Measurements from ENCODE around the gene ZC3H12A. TPM values are rescaled to one million over a fixed set of nuclear protein-coding genes. Genes with fewer than 3 reads are reported as not detected.

Gene ZC3H12A
- total and polyA plus RNA-seq, 2 of the 8 experiments (the other 6 are each of a cell fraction or from before 2014, with no cell fraction given), result 7.4 to 10.0 TPM

- Histone ChIP-seq H2AK5ac (ENCODE audit: low read depth, low read length) (no peak overlapping the region), H2BK5ac (ENCODE audit: low read depth, low read length) (no peak overlapping the region), H2BK20ac (ENCODE audit: low read length) (no peak overlapping the region), H2BK15ac (ENCODE audit: low read length) (no peak overlapping the region), H3K9me3 (ENCODE audit: insufficient read depth in 2 of 2, low read depth in 1 of 2, low read length in 1 of 2) (no peaks in the 10 kb centered on the region; a peak in 1 of 4 replicates), H2AFZ (ENCODE audit: low read length) (no peak overlapping the region), H3K4me1 (replicated peaks in 1 of 4; ENCODE audit: control insufficient read depth in 3 of 4, insufficient read depth in 4 of 4, low read length in 3 of 4) (peaks cover 2 to 13% (median 6%) of the 10 kb centered on the region in 4 experiments; a peak in 4 of 7 replicates), H3K18ac (ENCODE audit: extremely low read depth, low read length) (no peak overlapping the region), H3K79me1 (ENCODE audit: low read depth, low read length) (peaks cover 4% of the 10 kb centered on the region), H3K4me2 (ENCODE audit: insufficient read depth in 1 of 2, low read depth in 2 of 2, low read length in 2 of 2) (peak overlapping the region; percentile 85 to 89), H4K91ac (replicated peaks; ENCODE audit: insufficient read length, low read length) (no peak overlapping the region), H3K9ac (replicated peaks in 1 of 4; ENCODE audit: extremely low read depth in 1 of 4, low read depth in 3 of 4, low read length in 3 of 4) (no peak overlapping the region), H3K23me2 (ENCODE audit: low read depth, low read length) (peaks cover 13% of the 10 kb centered on the region), H3K14ac (ENCODE audit: insufficient read length) (no peak overlapping the region), H3K23ac (ENCODE audit: insufficient read length) (no peak overlapping the region), H3K56ac (replicated peaks; ENCODE audit: insufficient read length, low read depth, low read length) (no peak overlapping the region), H3K27ac (ENCODE audit: low read depth, low read length) (no peak overlapping the region), H4K5ac (ENCODE audit: insufficient read length, low read depth, low read length) (no peak overlapping the region), H3K4ac (replicated peaks; ENCODE audit: insufficient read length, low read depth, low read length) (no peak overlapping the region), H3K27me3 (replicated peaks in 1 of 4; ENCODE audit: control insufficient read depth in 3 of 4, extremely low read depth in 1 of 4, insufficient read depth in 3 of 4, low read length in 3 of 4) (no peaks in the 10 kb centered on the region), H3K36me3 (ENCODE audit: control insufficient read depth in 2 of 4, insufficient read depth in 4 of 4, low read length in 3 of 4) (peaks cover 0 to 18% (median 5%) of the 10 kb centered on the region in 4 experiments; a peak in 6 of 8 replicates), H2BK120ac (replicated peaks; ENCODE audit: low read depth, low read length) (no peak overlapping the region), H2BK12ac (ENCODE audit: low read depth, low read length) (no peak overlapping the region), H4K8ac (ENCODE audit: extremely low read depth, insufficient read depth, low read length) (no peak overlapping the region), H3K4me3 (ENCODE audit: extremely low read depth in 1 of 4, insufficient read depth in 2 of 4, low read depth in 3 of 4, low read length in 4 of 4) (peak overlapping the region; percentile 69 to 97 (median 78)), H3K79me2 (ENCODE audit: control insufficient read depth in 1 of 2, insufficient read depth in 2 of 2, low read length in 2 of 2) (peaks cover 3 to 15% of the 10 kb centered on the region in 2 experiments; a peak in 2 of 4 replicates), H4K20me1 (replicated peaks in 1 of 2; ENCODE audit: control insufficient read depth in 1 of 2, insufficient read depth in 2 of 2, low read length in 2 of 2) (peaks cover 3 to 7% of the 10 kb centered on the region in 2 experiments)
- DNase-seq (ENCODE audit: low read depth in 1 of 2, low spot score in 2 of 2) (peak in 1 of 2 experiments; percentile 61), FAIRE-seq (no peak)
- ChIA-PET CTCF (ENCODE audit: partially characterized antibody) (interaction anchor here (0.6 to 3.6 kb wide), 11 partner anchors 8 to 430 kb away, joined by 3 to 18 read pairs (median 4); partner anchors contain the start of gene DNALI1), POLR2A (ENCODE audit: partially characterized antibody) (interaction anchor here (0.6 to 2.3 kb wide), 12 partner anchors 11 to 227 kb away, joined by 3 to 15 read pairs (median 3); partner anchors contain the start of genes DNALI1 and ZC3H12A)
- 8% methylated on average over 18 of the region's 26 CpGs; no CpG with 5 or more reads in 1 of the 2 experiments for WGBS, 2 experiments (ENCODE audit: extremely low coverage in 1 of 2, insufficient coverage in 1 of 2, insufficient read length in 1 of 2, insufficient replicate concordance in 2 of 2, low coverage in 1 of 2, low lambda C conversion rate in 2 of 2, missing lambda C conversion rate in 1 of 2)
- TF ChIP-seq PHF8 (conservative IDR thresholded peaks at IDR 0.05; ENCODE audit: low read depth, low read length), result no peak
- no peak for TF ChIP-seq GTF2F1 (IDR thresholded peaks at IDR 0.05; ENCODE audit: borderline replicate concordance, low read depth, low read length)
- TF ChIP-seq SIN3A (conservative IDR thresholded peaks at IDR 0.05 in 1 of 2, IDR thresholded peaks at IDR 0.05 in 1 of 2; ENCODE audit: low read depth in 1 of 2, low read length in 2 of 2), result peak; percentile 71 to 72; a peak in 1 of 4 replicates
- TF ChIP-seq ASH2L (IDR thresholded peaks at IDR 0.05; ENCODE audit: low read length), result no peak
- peak; percentile 88 for TF ChIP-seq SAP30 (IDR thresholded peaks at IDR 0.05; ENCODE audit: insufficient read depth, insufficient replicate concordance, low read length)
- 0 out of 4 replicates have a peak, but pooled peaks have one; percentile 26 to 57 for TF ChIP-seq HDAC2 (IDR thresholded peaks at IDR 0.05; ENCODE audit: borderline replicate concordance in 1 of 2, low read depth in 2 of 2, low read length in 2 of 2)
- TF ChIP-seq SIRT6 (IDR thresholded peaks at IDR 0.05; ENCODE audit: low read length), result no peak
- TF ChIP-seq CHD2 (IDR thresholded peaks at IDR 0.05; ENCODE audit: low read length), result no peak
- TF ChIP-seq KDM1A (IDR thresholded peaks at IDR 0.05; ENCODE audit: borderline replicate concordance, low read length), result no peak
- no peak for TF ChIP-seq FOSL1 (IDR thresholded peaks at IDR 0.05; ENCODE audit: insufficient read depth, low read depth, low read length)
- peak; percentile 34; the same call in 1 of the 2 replicates for TF ChIP-seq EGR1 (IDR thresholded peaks at IDR 0.05; ENCODE audit: borderline replicate concordance, low read depth, low read length)
- no peak for TF ChIP-seq SUZ12 (IDR thresholded peaks at IDR 0.05; ENCODE audit: low read length)
Measured at GRCh38 chr1:37513795-37514349, 39.5 kb downstream of the ZC3H12A start.

Measured in H1 (cell line).